Activated CD8-positive, alpha-beta memory T cell treated with anti-CD3 and anti-CD28 coated beads, Interleukin-2, amount 50 U/mL, for 4 hours (primary cell): ENCODE data around the gene TK2.
"Not testable (repeated sequence)": the region's sequence is repeated elsewhere in the genome, so short reads cannot be mapped to it uniquely, and the experiment has no call there.

Source experiments
- DNase-seq: peaks from one replicate; pipeline ENCODE4 v3.0.0-alpha.2; 2020

TK2 gene

DNA sequence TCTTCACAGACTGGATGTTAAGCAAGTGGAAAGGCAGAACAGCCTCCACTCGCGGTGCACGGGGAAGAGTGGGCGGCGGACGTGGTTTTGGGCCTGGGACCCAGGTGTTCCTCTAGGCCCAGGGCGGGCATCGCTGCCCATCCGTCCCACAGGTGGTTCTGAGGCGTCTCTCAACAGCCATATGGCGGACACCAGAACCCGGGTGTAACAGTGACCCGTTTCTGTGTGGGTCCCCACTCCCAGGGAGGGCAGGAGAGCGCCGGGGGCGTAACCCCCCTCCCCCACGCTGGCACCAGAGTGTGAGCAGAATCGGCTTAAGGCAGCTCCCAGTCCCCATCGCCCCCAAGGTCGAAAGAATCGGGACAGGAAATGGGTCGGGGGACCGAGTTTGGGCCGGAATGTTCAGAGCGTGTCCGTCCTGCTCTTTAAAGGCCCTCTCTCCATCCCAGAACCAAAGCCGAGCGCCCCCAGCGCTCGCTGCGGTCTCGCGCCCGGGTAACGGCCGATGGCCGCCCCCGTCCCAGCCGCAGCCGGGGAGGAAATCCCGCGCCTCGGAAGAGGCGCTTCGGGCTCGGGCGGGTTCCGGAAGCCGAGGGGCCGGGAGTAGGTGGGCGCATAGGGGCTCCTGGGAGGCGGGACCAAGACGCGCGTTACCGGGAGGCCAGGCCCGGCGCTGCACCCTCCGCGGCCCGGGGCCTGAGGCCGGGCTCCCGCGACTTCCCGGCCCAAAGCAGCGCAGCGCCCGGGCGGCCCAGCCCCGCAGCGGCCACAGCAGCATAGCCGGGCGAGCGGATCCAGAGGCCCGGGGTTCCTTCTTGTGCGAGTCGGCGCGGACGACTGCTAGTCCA lies at the start of gene TK2:
TK2 (minus strand) TSS at position 839 of the 848 bp plus-strand sequence; CDS start at position 778, 61 bp downstream.
- DNase-seq = peak; percentile 51

DNA sequence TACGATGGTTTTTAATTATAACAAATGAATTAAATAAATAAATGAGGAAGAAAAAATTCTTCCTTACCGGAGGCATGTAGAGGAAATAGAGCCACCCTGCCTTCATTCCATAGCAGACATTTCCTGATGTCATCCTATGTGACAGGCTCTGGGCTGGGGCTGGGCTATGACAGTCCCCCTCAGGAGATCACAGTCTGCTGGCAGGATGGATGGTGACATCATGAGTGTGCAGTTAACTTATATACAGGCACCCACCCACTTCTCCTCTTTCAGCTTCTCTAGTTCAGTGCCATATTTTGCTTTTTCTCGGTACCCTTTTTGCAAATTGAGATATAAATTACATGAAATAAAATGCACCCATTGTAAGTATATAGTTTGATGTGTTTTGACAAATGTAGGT lies 48.2 kb upstream of the TK2 start:
- no peak for DNase-seq

DNA sequence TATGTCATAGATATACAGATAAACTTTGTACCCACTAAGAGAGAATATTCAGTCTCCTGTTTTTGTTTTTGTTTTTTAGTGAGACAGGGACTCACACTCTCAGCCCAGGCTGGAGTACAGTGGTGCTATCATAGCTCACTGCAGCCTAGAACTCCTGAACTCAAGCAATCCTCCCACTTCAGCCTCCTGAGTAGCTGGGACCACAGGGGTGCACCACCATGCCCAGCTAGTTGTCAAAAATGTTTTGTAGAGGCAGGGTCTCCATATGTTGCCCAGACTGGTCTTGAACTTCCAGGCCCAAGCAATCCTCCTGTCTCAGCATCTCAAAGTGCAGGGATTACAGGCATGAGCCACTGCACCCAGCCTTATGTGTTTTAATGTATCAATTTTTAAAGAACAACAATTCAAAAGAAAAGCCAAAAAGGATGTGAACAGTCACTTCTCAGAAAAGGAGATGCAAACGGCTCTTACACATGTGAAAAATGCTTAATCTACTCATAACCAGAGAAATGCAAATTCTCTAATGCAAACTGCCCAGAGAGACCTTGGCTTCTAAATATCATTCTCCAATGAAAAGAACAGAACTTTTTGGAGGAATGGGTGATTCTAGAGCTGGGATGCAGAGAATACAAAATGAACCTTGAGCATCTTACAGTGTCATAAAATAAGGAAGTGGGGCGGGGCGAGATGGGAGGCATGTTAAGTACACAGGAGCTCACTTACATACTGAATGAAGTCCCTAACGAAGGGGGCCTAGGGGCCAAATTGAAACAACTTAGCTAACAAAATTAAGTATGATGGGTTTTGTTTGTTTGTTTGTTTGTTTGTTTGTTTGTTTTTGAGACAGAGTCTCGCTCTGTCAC lies 47.3 kb upstream of the TK2 start:
- no peak for DNase-seq

DNA sequence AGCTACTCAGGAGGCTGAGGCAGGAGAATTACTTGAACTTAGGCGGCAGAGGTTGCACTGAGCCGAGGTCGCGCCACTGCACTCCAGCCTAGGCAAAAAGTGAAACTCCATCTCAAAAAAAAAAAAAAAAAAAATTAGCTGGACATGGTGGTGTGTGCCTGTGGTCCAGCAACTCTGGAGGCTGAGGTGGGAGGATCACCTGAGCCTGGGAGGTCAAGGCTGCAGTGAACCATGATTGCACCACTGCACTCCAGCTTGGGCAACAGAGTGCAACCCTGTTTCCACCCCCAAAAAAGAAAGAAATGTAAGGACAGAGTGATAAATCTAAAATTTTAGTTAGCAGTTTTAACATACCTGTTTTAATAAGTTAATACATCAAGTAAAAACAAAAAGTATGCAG lies 46.6 kb upstream of the TK2 start:
- not testable (repeated sequence) for DNase-seq

DNA sequence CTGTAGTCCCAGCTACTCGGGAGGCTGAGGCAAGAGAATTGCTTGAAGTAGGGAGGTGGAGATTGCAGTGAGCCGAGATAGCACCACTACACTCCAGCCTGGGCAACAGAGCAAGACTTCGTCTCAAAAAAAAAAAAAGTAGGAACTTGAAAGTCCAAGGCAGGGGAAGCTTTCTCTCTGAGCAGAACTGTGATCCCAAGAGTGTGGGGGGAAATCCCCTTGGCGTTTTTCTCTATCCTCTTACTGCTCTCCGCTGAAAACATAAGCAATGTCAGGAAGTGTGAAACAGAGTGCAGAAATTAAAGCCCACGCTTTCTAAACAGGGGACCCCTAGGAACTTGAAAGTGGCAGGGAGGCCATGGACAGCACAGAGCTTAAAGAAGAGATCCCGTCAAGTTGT lies 44.8 kb upstream of the TK2 start:
- no peak for DNase-seq

DNA sequence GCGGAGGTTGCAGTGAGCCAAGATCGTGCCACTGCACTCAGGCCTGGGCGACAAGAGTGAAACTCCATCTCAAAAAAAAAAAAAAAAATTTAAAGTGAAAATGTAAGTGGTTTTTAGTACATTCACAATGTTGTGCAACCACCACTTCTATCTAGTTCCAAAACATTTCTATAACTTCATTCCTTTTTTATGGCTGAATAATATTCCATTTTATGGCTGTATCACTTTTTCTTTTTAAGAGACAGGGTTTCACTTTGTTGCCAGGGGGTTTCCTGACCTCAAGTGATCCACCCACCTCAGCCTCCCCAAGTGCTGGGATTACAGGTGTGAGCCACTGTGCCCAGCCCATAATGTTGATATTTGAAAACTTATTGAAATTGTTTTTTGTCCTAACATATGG lies 42.9 kb upstream of the TK2 start:
- DNase-seq = no peak

DNA sequence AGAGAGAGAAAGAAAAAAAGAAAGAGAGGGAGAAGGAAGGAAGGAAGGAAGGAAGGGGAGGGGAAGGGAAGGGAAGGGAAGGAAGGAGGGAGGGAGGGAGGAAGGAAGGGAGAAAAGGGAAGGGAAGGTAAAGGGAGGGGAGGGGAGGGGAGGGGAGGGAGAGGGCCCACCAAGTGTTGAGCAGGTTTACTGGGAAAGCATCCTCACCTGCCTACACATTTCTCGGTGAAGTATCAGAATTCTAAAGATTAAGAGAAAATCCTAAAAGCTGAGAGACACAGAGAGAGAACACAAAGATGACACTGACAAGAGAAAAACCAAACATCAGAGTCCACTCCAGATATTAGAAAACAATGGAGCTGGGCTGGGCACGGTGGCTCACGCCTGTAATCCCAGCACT lies 42.3 kb upstream of the TK2 start:
- no peak for DNase-seq

DNA sequence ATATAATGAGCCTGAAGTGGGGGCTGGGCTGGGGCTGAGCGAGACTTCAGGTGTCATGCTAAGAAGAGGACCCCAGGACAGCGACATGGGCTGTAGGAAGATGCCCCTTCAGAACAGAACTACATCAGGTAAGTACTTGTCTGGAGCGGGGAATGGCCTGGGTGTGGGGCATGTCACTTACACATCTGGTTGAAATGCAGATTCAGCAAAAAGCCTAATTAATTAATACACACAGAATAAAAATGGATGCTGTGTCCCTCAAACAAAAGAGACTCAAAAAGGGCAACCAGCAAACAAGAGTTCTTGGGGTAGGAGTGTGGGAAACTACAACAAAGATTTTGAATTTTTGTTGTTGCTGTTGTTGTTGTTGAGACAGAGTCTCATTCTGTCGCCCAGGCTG lies 41.1 kb upstream of the TK2 start:
- no peak for DNase-seq

DNA sequence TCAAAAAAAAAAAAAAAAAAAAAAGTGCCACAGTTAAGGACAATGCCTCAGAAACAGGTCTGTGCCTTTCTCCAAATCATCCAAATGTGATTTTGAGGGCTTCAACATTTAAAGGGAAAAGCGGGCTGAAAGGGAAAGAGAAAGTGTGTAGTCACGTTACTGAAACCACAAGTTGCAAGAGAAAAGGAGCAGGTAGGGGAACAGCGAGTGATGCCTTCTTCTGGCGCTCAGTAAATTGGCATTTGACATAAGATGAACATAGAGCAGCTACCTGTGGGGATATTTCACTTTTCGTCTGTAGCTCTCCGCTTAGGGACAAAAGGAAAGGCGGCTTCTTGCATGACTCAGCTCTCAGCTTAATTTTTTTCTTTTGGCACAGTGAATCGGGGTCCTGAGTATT lies 40.4 kb upstream of the TK2 start:
- DNase-seq = no peak

DNA sequence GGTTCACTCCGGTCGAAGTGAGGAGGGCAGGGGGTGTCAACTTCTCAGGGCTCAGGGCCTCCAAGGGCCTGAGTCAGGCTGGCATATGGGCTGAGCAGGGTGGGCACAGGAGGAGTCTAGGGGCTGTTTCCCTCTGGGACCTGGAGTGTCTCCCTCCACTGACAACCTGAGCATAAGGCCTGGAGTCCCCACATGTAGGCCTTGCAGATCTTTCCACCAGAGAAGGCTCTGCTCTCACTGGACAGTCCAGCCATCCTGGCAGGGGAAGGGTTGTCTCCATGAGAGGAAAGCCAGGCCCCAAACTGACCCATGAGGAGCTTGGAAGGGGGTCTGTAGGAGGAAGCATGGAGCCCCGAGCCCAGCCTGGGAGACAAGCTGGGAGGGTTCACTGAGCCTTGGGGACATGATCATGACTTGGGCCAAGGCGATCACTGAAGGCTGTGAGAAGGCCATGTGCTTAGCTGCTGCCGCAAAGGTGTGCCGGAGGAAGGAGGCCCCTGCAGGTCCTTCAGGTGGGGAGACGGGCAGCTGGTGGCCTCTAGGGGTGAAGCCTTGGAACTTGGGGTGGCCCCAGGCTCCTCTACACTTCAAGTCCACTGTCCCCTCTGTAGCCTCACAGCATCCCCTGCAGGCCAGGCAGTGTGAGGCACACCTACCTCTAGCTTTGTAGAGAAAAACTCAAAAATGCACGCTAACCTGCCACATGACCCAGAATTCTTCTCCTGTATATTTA lies 39.2 kb upstream of the TK2 start:
- peak; percentile 61 for DNase-seq

DNA sequence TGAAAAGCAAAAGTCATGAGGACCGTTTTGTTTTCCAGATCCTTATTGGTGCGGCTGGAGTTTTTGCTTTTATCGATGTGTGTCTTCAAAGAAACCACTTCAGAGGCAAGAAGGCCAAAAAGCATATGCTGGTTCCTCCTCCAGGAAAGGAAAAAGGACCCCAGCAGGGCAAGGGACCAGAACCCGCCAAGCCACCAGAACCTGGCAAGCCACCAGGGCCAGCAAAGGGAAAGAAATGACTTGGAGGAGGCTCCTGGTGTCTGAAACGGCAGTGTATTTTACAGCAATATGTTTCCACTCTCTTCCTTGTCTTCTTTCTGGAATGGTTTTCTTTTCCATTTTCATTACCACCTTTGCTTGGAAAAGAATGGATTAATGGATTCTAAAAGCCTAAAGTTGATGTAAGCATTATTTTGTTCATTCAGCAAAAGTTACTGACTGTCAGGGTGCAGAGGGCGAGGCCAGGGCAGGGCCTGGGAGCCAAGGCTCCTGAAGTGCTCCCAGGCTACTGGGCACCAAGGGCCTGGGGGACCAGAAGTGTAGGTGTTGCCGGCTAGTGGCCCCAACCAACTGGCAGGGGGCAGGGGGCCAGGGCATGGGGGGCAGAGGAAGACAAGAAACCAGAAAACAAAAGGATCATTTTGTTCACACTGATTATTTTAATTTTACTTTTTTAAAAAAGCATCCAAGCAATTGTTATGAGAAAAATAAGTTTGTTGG lies 38.1 kb upstream of the TK2 start:
- DNase-seq = no peak

DNA sequence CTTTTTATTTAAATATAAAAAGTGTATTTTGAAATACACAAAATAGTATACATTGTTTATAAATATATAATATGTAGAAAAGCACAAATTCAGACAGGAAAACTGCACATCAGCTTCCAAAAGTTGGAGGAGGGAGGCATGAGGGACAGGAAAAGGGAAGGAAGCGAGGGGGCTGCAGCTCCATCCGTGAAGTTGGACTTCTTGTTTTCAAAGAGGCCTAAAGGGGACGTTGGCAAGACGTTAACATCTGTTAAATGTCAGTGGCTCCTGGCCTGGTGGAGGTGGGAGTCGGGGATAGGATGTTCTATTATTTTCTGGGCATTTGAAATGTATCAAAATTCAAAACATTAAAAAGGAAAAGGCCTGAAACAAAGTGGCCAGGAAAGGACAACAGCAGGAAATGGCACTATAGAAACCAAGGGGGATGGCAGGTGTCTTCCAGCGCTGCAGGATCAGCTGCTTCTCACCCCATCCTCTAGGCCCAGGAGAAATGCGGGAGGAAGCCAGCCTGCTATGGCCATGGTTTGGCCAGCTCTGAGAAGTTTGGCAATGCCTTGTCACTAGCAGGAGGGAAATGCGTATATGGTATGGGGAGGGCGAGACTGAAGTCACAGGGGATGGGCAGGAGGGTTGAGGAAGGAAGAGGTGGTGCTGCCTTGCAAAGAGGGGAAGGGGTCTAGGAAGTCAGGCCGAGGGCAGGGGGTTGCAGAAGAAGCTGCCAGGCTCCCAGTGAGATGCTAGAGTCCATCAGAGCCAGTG lies 35.7 kb upstream of the TK2 start:
- DNase-seq = no peak

DNA sequence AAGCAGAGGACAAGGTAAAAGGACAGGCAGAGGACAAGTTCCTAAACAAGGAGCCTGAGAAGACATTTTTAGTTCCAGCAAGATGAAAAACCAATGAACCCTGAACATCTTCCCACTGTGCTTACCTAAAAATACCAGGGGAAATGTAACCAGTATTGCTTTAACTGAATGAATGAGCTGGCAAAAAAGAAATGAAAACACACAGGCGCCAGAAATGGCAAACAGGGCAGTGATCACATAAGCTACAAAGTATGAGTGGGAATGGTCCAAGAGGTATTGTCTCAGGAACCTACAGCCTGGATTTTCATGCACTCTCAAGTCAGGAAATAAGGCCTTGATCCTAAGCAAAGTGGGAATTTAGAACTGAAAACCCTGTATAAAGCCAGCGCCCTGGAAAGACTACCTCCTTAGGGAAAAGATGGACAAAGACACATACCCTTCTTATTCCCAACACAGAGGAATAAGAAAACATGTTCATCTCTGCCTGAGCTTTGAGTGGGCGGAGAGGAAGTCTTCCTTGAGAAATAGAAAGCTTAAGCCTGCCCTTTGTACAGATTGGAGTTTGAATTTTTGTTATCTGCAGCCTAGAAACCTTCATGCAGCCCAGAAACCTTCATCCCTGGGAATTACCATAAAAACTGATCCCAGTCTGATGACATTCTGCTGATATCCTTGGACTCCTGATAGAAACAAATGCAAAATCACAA lies 31.5 kb upstream of the TK2 start:
- DNase-seq = no peak

DNA sequence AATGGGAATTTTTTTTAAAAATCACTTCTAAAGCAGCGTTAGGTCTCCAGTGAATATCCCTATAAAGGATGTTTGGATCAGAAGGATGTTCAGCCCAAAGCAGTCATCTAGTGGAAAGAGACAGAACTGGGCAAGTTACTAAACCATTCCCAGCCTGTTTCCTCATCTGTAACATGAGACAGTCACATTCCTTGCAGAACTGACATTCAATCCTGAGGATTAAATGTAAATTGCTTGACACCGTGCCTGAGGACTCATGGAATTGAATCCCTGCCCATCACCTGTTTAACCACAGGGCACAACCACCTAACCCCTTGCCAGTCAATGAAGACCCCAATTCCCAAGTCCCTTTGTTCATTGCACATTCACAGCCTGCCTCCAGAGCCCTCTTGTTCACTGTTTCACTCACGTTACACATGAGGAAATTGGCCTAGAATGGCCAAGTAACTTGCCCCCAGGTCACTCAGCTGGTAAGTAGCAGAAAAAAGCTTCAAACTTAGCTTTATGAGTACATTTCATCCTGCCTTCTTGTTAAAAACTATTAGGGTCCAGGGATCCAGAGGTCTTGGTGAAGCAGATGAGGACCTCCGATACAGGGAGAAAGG lies 30.8 kb upstream of the TK2 start:
- no peak for DNase-seq

DNA sequence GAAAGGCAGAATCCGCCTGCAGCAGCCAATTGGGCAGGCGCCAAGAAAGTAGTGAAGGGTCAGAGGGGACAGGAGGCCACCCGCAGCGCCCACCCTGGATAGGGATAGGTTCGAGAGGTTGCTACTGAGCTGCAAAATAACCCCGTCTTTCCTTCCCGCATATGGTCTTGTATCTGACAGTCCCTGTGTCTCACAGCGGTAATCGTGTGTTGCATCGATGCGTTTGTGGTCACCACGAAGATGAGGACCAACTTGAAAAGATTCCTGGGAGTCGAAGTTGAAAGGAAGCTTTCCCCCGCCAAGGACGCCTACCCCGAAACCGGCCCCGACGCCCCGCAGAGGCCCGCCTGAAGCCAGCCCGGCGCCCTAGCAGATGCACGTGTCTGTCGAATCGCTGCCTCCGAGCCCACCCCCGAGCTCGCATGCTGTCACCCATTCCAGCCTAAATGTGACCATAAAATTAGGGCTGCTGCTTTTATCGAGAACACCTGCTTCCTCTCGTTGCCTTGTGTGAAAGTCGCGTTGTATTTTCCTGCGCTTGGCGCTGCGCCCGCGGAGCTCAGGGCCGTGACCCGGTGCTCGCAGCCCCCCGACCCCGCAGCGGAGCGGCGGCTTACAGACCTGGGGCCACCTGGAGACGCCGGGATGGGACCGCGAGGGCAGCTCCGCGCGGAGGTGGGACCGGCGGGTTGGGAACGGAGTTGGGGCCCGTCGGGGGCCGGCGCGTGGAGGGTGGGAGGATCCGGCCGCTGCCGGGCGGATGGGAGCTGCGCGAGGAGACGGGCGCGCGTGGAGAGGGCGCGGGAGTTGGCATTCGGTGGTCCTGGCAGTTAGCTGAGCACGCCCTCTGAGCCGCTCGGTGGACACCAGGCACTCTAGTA lies 29.0 kb upstream of the TK2 start, which contains the start of gene CMTM2:
CMTM2 (plus strand) TSS at position 813 of the 881 bp plus-strand sequence. CDS start 145 bp downstream, outside the sequence.
- no peak for DNase-seq

DNA sequence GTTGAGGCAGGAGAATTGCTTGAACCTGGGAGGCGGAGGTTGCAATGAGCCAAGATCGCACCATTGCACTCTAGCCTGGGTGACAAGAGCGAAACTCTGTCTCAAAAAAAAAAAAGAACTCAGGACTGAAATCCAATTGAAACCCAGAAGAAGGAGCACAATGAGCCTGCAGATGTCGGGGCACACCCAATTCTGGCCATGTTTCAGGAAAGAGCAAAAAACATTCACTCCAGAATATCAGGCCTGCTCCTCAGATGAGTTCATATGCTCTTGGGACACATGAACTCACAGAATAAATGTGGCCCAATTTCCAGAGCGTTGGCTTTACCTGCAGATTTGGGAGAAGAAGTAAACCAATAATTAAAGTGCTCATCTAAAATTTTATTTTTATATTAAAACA lies 26.4 kb upstream of the TK2 start:
- DNase-seq = no peak

DNA sequence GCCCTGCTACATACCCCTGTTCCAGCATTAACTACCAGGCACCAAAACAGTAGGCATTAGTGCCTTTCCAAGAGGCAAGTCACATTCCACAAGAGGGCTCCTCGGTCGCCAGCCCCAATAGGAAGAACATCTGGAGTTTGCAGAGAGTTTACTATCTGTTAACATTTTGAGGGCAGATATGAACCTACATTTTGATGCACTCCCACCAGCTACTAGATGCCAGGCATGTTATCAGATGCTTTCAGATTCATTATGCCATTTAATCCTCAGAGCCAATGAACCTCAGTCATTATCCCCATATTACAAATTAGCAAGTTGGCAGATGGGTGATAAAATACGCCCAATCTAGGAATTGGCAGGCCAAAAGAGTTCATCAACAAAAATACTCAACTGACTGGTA lies 25.1 kb upstream of the TK2 start:
- no peak for DNase-seq

DNA sequence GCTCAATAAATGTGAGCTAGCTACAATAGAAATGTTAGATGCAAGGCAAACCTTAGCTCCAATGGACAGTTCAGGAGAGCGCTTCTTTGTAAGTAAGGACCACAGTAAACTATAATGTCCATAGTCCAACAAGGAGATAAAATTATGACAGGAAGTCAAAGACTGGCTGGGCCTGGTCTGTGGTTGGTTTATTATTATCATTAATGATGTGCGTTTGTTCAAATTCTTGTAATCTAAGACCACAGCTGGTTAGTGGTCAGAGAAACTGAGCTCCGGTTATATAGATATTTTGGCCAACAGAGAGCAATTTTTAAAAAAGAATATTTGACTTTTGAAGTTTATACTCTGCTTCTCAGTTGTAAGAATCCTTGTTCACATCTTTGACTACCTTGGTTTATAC lies 24.6 kb upstream of the TK2 start:
- DNase-seq = no peak

DNA sequence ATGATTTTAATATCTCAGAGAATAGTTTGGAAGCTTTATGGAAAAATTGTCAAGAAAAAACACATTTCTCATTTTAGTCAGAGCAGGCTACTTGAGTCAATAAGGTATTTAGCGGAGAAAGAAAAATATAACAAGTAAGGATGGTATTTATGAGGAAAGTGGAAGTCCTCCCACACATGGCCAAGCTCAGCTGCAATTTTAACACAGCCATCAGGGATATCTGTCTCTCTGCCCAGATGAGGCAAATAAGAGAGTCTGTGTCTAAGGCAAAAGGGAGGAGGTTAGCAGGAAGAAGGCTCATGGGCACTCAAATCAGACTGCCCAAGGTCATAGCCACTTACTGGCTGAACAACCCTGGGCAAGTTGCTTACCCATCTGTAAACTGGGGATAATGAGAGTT lies 24.2 kb upstream of the TK2 start:
- no peak for DNase-seq

DNA sequence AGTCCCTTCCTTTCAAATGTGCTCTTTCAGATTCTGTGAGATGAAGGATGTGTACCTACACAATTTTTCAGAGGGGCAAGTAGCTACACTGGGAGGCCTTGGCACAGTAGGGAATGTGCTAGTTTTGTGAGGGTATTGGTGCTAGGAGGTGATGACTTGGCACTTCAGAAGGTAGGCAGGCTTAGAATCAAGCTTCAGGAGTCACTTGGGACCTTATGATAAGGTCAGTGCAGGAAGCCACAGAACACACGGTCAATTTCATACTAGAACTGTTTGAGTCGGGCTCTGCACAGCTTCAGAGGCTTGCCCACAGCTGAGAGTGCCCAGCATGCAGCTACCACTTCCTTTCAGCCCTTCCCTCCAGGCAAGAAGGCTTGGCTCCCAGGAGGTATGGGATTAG lies 22.4 kb upstream of the TK2 start:
- DNase-seq = no peak
